GM23248 (cell line): ENCODE results near the gene PRLHR.

ENCODE experiments used
- EZH2 ChIP-seq: fragments of 200-600 bp; sonication (generic); IDR thresholded peaks from 2 replicates; pipeline ENCODE4 v1.6.1; 2018; ENCODE audit warnings: antibody characterized with exemption, mild to moderate bottlenecking; ENCODE audit not compliant: insufficient read depth, poor library complexity, severe bottlenecking
- EZH2phosphoT487 ChIP-seq: fragments of 200-600 bp; sonication (generic); IDR thresholded peaks from 2 replicates; pipeline ENCODE4 v1.6.1; 2018; ENCODE audit warnings: antibody characterized with exemption, moderate library complexity, mild to moderate bottlenecking, low read depth; ENCODE audit not compliant: insufficient read depth

GRCh38 chr10:118547282-118547681, 48.2 kb downstream of the PRLHR start:
- no peak for TF ChIP-seq EZH2
- no peak for TF ChIP-seq EZH2phosphoT487
